Heart left ventricle (tissue), 16 donors: Measurements from ENCODE around the gene DNAJC7. TPM values are rescaled to one million over a fixed set of nuclear protein-coding genes. Genes with fewer than 3 reads are reported as not detected.
A peak's percentile ranks its signal among the peaks of the same experiment; 100 is the strongest.
"Not testable (repeated sequence)": the region's sequence is repeated elsewhere in the genome, so short reads cannot be mapped to it uniquely, and the experiment has no call there.

Experiments
- ATAC-seq, 4 donors: fragments of 200-7000 bp; cut with Tn5 transposase; one replicate each; pipeline ENCODE4 v1.9.1; 2020 to 2022; ENCODE audit warnings: moderate library complexity in 4 of 4, mild to moderate bottlenecking in 3 of 4, moderate number of reproducible peaks in 1 of 4
- DNase-seq, 5 donors: peaks; one replicate each; pipeline ENCODE4 v3.0.0-alpha.2; 2020
- H3K27ac ChIP-seq, 12 donors: fragments of 200-600 bp; sonication (generic) in 4 of 12; one replicate each; pipeline versions ENCODE4 v1.5.0 to v1.8.0; 2016 to 2022; ENCODE audit warnings: mild to moderate bottlenecking in 2 of 12
- H3K27me3 ChIP-seq, 9 donors: fragments of 200-600 bp; sonication (generic) in 2 of 9; one replicate each; pipeline versions ENCODE4 v1.5.1 to v1.8.0; 2016 to 2022; ENCODE audit warnings: mild to moderate bottlenecking in 3 of 9
- H3K36me3 ChIP-seq, 9 donors: fragments of 200-600 bp; sonication (generic) in 2 of 9; one replicate each; pipeline versions ENCODE4 v1.5.0 to v1.8.0; 2018 to 2022; ENCODE audit warnings: mild to moderate bottlenecking in 2 of 9
- H3K4me1 ChIP-seq, 12 donors: fragments of 200-600 bp; sonication (generic) in 4 of 12; one replicate each; pipeline versions ENCODE4 v1.5.0 to v1.8.0; 2016 to 2022; ENCODE audit warnings: mild to moderate bottlenecking in 3 of 12
- H3K4me3 ChIP-seq, 12 donors: fragments of 200-600 bp; sonication (generic) in 4 of 12; one replicate each; pipeline versions ENCODE4 v1.5.0 to v1.8.0; 2017 to 2022; ENCODE audit warnings: mild to moderate bottlenecking in 9 of 12, moderate library complexity in 4 of 12
- H3K9me3 ChIP-seq, 12 donors: fragments of 200-600 bp; sonication (generic) in 4 of 12; one replicate each; pipeline versions ENCODE4 v1.5.0 to v1.8.0; 2016 to 2022; ENCODE audit warnings: mild to moderate bottlenecking in 1 of 12
- CTCF ChIP-seq, 12 donors: fragments of 200-600 bp; sonication (generic) in 4 of 12; IDR thresholded peaks; one replicate each; pipeline versions ENCODE4 v1.5.0 to v1.8.0; 2018 to 2022; ENCODE audit warnings: antibody characterized with exemption in 12 of 12, mild to moderate bottlenecking in 5 of 12
- POLR2A ChIP-seq, 2 donors: fragments of 450-650 bp; IDR thresholded peaks; one replicate each; pipeline ENCODE4 v1.6.1; 2017; ENCODE audit warnings: antibody characterized with exemption in 2 of 2, mild to moderate bottlenecking in 2 of 2, moderate library complexity in 2 of 2
- WGBS, 4 donors: extraction: QIAGEN DNeasy Blood & Tissue Kit in 2 of 4; methylation state at CpG; one replicate each; pipeline versions ENCODE4 v1.1.5 to v1.1.7; 2013 to 2018; 5-methylcytosine and 5-hydroxymethylcytosine counted together
- intact Hi-C, 10 donors: fragments of 100-400 bp; cut with DNase I; formaldehyde crosslinking; loops; one replicate each; pipeline versions ENCODE4 v1.11.1 to v1.14.2; 2022
- polyA plus RNA-seq, 2 donors: library from polyadenylated mRNA; stranded (reverse); fragments of 200-250 nt; gene quantifications; one replicate each; pipeline ENCODE4 v1.2.3, GENCODE V29; 2013
- total RNA-seq, 9 donors: library from RNA; depleted of rRNA in 2 of 9; stranded (reverse); fragments of >200 nt in 2 of 9; fragmentation: NEBNext Ultra II Directional in 3 of 9; extraction: Animal tissue kit (Norgen Biotek cat#: 25700) in 3 of 9; gene quantifications; one replicate each; pipeline versions ENCODE4 v1.1.0 to v1.2.4, GENCODE V29; 2016 to 2023
- donor health status: ischemic (EF 13 %, LVEDD 7.1; RV severe dilation, severe dysfunction).
- donor health status: healthy with polysubstance abuse.
- donor health status: DM: no; HTN: yes; CAD: no.
- donor health status: DM: no; HTN: no; CAD: no.
- donor health status: ischemic (EF 25% LVEDD 6.9; RV normal size, moderate dysfunction).
- donor health status: ischemic (EF 25% LVEDD 5.7; RV mildly dilated, moderate dysfunction).
- donor health status: healthy.
- donor health status: DM: yes; HTN: yes; CAD: no.
- donor health status: ischemic (EF 35%, LVEDD 5.7; RV mildly dilated, moderate dysfunction).
- donor health status: nonischemic (EF 11% LVEDD 7.7; RV severe dilation, severe dysfunction).
- donor health status: DM: yes; HTN: yes; CAD: no.
- donor health status: PGD.
- donor health status: ischemic (EF 29% LVEDD 5.4; RV normal size, mild dysfunction).
- donor health status: nonischemic (EF 23%, LVEDD 6.1; RV moderate dilation, normal function).

Gene DNAJC7
- total and polyA plus RNA-seq, 11 donors, result 42.5 to 103 (median 74.7) TPM

GRCh38 chr17:41932816-41933389 lies 84.3 kb downstream of the DNAJC7 start:
- ATAC-seq, result no peak
- Histone ChIP-seq H3K9me3 (no peaks in the 10 kb centered on the region), H3K27ac (peak overlapping the region in 1 of 12 donors; percentile 62), H3K4me3 (no peak overlapping the region), H3K36me3 (peaks cover 0 to 8% (median 0%) of the 10 kb centered on the region in 9 donors), H3K4me1 (peaks cover 0 to 35% (median 10%) of the 10 kb centered on the region in 12 donors), H3K27me3 (no peaks in the 10 kb centered on the region)
- no peak for DNase-seq
- intact Hi-C loops, result no loop called here
- no peak for TF ChIP-seq CTCF (IDR thresholded peaks at IDR 0.05)
- TF ChIP-seq POLR2A (IDR thresholded peaks at IDR 0.05), result no peak
- WGBS, 4 donors, result 38 to 54% (median 44%) methylated on average over 2 of the region's 2 CpGs

DNA sequence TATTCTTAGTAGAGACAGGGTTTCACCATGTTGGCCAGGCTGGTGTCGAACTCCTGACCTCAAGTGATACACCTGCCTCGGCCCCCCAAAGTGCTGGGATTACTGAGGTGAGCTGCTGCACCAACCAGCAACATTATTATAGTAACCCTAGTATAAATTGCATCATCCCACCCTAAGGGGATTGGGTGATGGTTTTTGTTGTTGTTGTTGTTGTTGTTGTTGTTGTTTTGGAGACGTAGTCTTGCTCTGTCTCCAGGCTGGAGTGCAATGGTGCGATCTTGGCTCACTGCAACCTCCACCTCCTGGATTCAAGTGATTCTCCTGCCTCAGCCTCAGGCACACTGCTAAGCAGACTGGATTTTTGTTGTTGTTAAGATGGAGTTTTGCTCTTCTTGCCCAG lies 85.5 kb downstream of the DNAJC7 start:
- intact Hi-C loops, result loop anchor here in 1 of 10 donors (2.0 kb wide), 1 partner anchor 75 kb away; no protein-coding TSS in a partner anchor
- peaks cover 0 to 35% (median 9%) of the 10 kb centered on the region in 12 donors for H3K4me1 ChIP-seq
- DNase-seq, result not testable (repeated sequence)

GRCh38 chr17:41930833-41931156 lies 86.4 kb downstream of the DNAJC7 start:
- H3K9me3 ChIP-seq, H3K36me3 ChIP-seq, DNase-seq, H3K27me3 ChIP-seq, ATAC-seq: not testable (repeated sequence)
- Histone ChIP-seq H3K4me1 (peaks cover 0 to 35% (median 9%) of the 10 kb centered on the region in 12 donors), H3K27ac (peak overlapping the region in 11 of 12 donors; percentile 73 to 95 (median 83)), H3K4me3 (peak overlapping the region; percentile 34 to 73 (median 61))
- intact Hi-C loops, result loop anchor here in 1 of 10 donors (2.0 kb wide), 1 partner anchor 76 kb away; no protein-coding TSS in a partner anchor
- WGBS, 4 donors, result 48 to 55% (median 52%) methylated on average over 18 of the region's 18 CpGs

More for the DNA sequence above, 85.5 kb downstream of the DNAJC7 start:
- H3K36me3 ChIP-seq, ATAC-seq, H3K9me3 ChIP-seq, H3K27me3 ChIP-seq, H3K4me3 ChIP-seq, H3K27ac ChIP-seq: not testable (repeated sequence)
- 90 to 100% (median 92%) methylated on average over 3 to 4 of the region's 4 CpGs for WGBS, 4 donors

- 2 to 4% (median 2%) methylated on average over 43 of the region's 43 CpGs for WGBS, 4 donors
- H3K4me1 ChIP-seq, result peaks cover 0 to 35% (median 9%) of the 10 kb centered on the region in 12 donors
These were observed 87.0 kb downstream of the DNAJC7 start, which contains the start of gene ODAD4 for GRCh38 chr17:41930009-41930832. Gene ODAD4 (plus strand): TSS chr17:41930617. CDS start chr17:41930724, 107 bp downstream.

More at GRCh38 chr17:41930009-41930832, 87.0 kb downstream of the DNAJC7 start, which contains the start of gene ODAD4:
- DNase-seq (peak; percentile 96 to 99 (median 97)), ATAC-seq (peak; percentile 94 to 99 (median 98))
- H3K27me3 ChIP-seq, result no peaks in the 10 kb centered on the region
- TF ChIP-seq CTCF (IDR thresholded peaks at IDR 0.05) (peak in 11 of 12 donors; percentile 22 to 61 (median 44)), POLR2A (IDR thresholded peaks at IDR 0.05) (peak in 1 of 2 donors; percentile 85)
- no peaks in the 10 kb centered on the region for H3K9me3 ChIP-seq
- peak within 1 kb of the TSS; percentile 34 to 73 (median 61) for H3K4me3 ChIP-seq
- H3K27ac ChIP-seq, result peak within 1 kb of the TSS; percentile 65 to 95 (median 82)
- intact Hi-C loops, result loop anchor here in 1 of 10 donors (2.0 kb wide), 1 partner anchor 77 kb away; no protein-coding TSS in a partner anchor
- no peaks in the 10 kb centered on the region for H3K36me3 ChIP-seq
